ENCODE data around the gene DGKD. TPM values are rescaled to one million over a fixed set of nuclear protein-coding genes. Genes with fewer than 3 reads are reported as not detected.

DGKD gene
- total RNA-seq, 4 donors from 2014 or later = 67.7 to 195 (median 125) TPM

DNA sequence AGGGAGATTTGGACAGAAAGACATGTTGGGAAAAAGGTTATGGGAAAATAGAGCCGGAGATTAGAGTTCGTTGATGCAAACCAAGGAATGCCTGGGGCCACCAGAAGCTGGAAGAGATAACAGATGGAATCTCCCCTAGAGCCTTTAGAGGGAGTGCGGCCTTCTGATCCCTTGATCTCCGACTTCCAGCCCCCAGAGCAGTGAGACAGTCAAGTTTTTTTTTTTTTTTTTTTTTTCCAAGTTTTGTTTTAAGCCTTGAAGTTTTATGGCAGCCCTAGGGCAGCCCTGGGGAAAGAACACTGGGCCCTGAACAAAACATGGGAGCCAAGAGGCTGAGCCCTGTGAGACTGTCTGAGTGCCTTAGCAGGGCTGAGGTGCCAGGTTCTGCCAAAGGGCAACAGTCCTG is 6.5 kb downstream of the DGKD start:
- Histone ChIP-seq H3K27ac (no peak overlapping the region), H3K36me3 (no peaks in the 10 kb centered on the region), H3K27me3 (no peaks in the 10 kb centered on the region), H3K4me3 (no peak overlapping the region), H3K9me3 (no peaks in the 10 kb centered on the region), H3K4me1 (peaks cover 0 to 14% (median 0%) of the 10 kb centered on the region in 4 donors)
- TF ChIP-seq CTCF (IDR thresholded peaks at IDR 0.05) (no peak), POLR2A (IDR thresholded peaks at IDR 0.05) (no peak)
- peak in 1 of 3 donors; percentile 4 for DNase-seq

GRCh38 chr2:233361297-233361696 is 7.0 kb downstream of the DGKD start:
- H3K27ac ChIP-seq = no peak overlapping the region
- no peak overlapping the region for H3K4me3 ChIP-seq
- no peaks in the 10 kb centered on the region for H3K9me3 ChIP-seq
- TF ChIP-seq CTCF (IDR thresholded peaks at IDR 0.05) (no peak), POLR2A (IDR thresholded peaks at IDR 0.05) (no peak)
- H3K27me3 ChIP-seq = no peaks in the 10 kb centered on the region
- peaks cover 0 to 8% (median 0%) of the 10 kb centered on the region in 4 donors for H3K4me1 ChIP-seq
- no peaks in the 10 kb centered on the region for H3K36me3 ChIP-seq
- peak in 1 of 3 donors; percentile 10 for DNase-seq

DNA sequence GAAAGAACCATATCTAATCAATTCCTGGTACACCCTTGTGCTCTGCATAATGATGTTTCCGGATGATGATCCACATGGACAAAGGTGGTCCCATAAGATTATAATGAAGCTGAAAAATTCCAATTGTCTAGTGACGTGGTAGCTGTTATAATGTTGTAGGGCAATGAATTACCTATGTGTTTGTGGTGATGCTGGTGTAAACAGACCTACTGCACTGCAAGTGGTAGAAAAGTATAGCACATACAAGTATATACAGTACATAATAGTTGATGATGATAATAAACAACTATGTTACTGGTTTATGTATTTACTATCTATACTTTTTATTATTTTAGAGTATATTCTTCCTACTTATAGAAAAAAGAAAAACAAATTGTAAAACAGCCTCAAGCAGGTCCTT is 8.4 kb downstream of the DGKD start:
- H3K27ac ChIP-seq = no peak overlapping the region
- no peak for DNase-seq
- H3K4me1 ChIP-seq = no peaks in the 10 kb centered on the region
- no peaks in the 10 kb centered on the region for H3K36me3 ChIP-seq
- no peaks in the 10 kb centered on the region for H3K9me3 ChIP-seq
- H3K4me3 ChIP-seq = no peak overlapping the region
- H3K27me3 ChIP-seq = no peaks in the 10 kb centered on the region
- TF ChIP-seq CTCF (IDR thresholded peaks at IDR 0.05) = no peak
- TF ChIP-seq POLR2A (IDR thresholded peaks at IDR 0.05) = no peak

- Histone ChIP-seq H3K36me3 (no peaks in the 10 kb centered on the region), H3K9me3 (no peaks in the 10 kb centered on the region), H3K27ac (no peak overlapping the region), H3K4me3 (no peak overlapping the region), H3K4me1 (no peaks in the 10 kb centered on the region), H3K27me3 (no peaks in the 10 kb centered on the region)
- TF ChIP-seq CTCF (IDR thresholded peaks at IDR 0.05) (no peak), POLR2A (IDR thresholded peaks at IDR 0.05) (no peak)
- DNase-seq = no peak
Measured at GRCh38 chr2:233363744-233364235, 9.5 kb downstream of the DGKD start.

DNA sequence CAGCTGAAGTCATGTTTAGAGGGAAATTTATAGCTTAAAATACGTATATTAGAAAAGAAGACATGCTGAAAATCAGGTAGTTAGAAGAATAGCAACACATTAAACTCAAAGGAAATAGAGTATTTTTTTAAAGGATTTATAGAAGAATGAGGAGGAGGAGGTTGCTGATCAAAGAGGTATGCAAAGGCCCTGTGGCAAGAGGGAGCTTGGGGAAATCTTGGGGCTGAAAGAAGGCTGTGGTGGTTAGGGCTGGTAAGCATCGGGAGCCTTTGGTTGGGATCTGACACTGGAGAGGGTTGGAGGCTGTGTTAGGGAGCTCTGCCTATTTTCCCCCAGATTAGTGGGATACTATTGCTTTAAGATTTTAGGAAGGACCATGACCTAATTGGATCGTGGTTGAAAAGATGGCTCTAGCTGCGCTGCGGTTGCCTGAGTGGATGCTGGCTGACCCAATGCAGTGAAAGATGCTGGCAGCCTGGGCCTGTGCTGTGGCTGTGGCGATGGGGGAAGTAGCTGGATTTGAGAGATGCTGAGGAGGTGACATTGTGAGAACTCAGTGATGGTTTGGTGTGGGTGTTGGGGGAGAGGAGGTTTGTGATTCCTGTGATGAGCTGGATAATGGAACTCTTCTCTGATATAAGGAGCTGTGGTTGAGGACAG is 11.7 kb downstream of the DGKD start:
- Histone ChIP-seq H3K4me1 (no peaks in the 10 kb centered on the region), H3K27ac (no peak overlapping the region), H3K36me3 (no peaks in the 10 kb centered on the region), H3K9me3 (no peaks in the 10 kb centered on the region), H3K4me3 (no peak overlapping the region), H3K27me3 (no peaks in the 10 kb centered on the region)
- TF ChIP-seq CTCF (IDR thresholded peaks at IDR 0.05) (no peak), POLR2A (IDR thresholded peaks at IDR 0.05) (no peak)
- no peak for DNase-seq

Data from Peyer's patch (tissue), 4 donors.